Stimulated activated CD4-positive, alpha-beta T cell treated with anti-CD3 and anti-CD28 coated beads, Interleukin-2, amount 100 ng/mL, for 48 hours (primary cell): ENCODE results near the gene DLGAP1.
"Not testable (repeated sequence)": the region's sequence is repeated elsewhere in the genome, so short reads cannot be mapped to it uniquely, and the experiment has no call there.

Experiments
- DNase-seq, 2 donors: peaks; one replicate each; pipeline ENCODE4 v3.0.0-alpha.2; 2020

Gene DLGAP1

DNA sequence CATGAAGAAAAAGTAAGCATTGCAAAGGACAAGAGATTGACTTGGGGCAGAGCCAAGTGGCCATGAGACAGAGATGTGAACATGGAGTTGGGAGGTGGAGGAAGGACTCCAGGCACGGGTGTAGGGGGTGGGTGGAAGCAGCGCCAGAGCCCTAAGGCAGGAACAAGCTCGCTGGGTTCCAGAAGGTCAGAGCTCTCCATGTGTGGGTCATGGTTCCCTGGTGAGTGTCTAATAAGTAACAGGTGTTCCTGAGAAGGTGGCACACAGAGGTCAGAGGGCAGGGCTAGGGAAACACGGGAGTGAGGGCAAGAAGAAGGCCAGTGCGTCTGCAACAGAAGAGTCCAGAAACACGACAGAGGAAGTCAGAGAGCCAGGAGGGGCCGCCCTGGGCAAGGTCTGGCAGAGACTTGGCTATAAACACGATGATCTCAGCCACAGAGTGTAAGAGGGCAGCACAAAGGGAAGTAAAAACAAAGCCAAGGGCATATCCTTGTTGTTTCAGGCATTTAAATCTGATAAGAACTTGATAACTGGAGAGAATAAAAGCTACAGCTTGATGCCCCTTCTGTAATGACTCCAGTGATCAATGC lies 744.3 kb downstream of the DLGAP1 start:
- no peak for DNase-seq

- no peak for DNase-seq
Observed at GRCh38 chr18:3709205-3709604, 745.9 kb downstream of the DLGAP1 start.

DNA sequence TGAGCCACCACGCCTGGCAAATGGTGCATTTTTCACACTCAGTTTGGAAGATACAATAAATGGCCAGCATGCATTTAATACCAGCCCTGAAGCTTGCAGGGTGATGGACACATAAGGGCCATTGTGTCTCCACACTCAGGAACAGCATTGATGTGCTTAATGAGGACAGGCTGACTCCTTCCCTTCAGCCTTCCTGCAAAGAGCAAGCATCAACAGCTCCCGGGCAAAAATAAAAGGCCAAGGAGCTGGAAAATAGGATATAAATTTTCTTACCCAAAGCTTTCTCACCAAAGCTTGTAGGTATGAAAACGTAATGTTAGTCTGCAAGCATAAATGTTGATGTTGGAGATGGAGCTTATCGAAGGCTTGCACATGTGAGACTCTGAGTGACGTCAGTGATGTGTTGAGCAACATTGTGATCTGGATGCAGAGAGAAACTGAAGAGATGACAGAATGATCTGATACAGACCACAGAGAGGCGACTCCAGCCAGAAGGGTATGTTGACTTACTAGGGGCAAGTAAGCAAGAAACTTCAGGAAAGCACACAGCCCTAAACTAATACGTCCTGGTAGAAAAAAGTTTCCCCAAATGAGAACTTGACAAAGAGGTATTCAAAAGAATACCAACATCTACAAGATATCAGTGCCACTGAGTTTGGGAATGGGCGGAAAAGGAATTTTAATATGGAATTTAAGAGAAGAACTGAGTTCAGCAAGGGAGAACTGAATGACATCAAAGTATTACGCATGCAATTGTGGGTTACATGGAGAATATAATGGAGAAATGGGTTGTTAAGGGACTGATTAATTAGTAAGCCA lies 748.6 kb downstream of the DLGAP1 start:
- no peak for DNase-seq

- no peak for DNase-seq
Observed at GRCh38 chr18:3704556-3705344, 750.4 kb downstream of the DLGAP1 start.

DNA sequence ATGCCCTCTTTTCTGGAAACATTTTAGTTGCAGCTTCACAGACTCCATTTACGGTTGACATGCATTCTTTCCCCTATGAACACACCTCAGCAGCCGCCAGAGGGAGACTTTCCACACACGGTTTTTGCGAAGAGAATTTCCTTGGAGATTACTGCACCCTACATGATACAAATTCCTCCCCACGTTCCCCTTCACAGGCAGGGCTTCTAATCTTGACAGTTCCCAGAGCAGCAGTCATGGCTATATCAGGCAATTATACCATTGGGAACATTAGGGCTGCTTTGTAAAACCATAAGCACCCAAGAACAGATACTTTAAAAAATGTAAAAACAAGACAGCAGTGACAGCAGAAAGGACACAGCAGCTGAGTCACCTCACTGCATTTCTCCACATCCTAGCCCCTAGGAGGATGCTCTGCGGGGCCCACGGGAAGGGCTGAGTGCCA lies 751.4 kb downstream of the DLGAP1 start:
- peak; percentile 2 to 9 for DNase-seq

DNA sequence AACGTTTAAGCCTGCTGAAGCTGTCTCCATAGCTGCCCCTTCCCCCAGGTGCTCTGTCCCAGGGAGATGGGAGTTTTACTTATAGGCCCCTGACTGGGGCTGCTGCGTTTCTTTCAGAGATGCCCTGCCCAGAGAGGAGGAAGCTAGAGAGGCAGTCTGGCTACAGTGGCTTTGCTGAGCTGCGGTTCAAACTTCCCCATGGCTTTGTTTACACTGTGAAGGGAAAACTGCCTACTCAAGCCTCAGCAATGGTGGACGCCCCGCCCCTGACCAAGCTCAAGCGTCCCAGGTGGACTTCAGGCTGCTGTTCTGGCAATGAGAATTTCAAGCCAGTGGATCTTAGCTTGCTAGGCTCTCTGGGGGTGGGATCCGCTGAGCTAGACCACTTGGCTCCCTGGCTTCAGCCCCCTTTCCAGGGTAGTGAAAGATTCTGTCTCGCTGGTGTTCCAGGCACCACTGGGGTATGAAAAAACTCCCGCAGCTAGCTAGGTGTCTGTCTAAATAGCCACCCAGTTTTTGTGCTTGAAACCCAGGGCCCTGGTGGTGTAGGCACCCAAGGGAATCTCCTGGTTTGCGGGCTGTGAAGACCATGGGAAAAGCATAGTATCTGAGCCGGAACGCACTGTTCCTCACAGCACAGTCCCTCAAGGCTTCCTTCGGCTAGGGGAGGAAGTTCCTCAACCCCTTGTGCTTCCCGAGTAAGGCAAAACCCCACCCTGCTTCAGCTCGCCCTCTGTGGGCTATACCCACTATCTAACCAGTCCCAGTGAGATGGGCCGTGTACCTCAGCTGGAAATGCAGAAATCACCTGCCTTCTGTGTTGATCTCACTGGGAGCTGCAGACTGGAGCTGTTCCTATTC lies 755.2 kb downstream of the DLGAP1 start:
- DNase-seq, result not testable (repeated sequence)

DNA sequence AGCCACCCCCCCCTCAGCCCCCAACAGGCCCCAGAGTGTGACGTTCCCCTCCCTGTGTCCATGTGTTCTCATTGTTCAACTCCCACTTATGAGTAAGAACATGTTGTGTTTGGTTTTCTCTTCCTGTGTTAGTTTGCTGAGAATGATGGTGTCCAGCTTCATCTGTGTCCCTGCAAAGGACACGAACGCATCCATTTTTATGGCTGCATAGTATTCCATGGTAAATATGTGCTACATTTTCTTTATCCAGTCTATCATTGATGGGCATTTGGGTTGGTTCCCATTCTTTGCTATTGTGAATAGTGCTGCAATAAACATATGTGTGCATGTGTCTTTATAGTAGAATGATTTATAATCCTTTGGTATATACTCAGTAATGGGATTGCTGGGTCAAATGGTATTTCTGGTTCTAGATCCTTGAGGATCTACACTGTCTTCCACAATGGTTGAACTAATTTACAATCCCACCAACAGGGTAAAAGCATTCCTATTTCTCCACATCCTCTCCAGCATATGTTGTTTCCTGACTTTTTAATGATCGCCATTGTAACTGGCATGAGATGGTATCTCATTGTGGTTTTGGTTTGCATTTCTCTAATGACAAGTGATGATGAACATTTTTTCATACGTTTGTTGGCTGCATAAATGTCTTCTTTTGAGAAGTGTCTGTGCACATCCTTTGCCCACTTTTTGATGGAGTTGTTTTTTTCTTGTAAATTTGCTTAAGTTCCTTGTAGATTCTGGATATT lies 760.9 kb downstream of the DLGAP1 start:
- DNase-seq, result not testable (repeated sequence)

GRCh38 chr18:3693410-3693809 lies 761.7 kb downstream of the DLGAP1 start:
- DNase-seq, result no peak

GRCh38 chr18:3692691-3693090 lies 762.4 kb downstream of the DLGAP1 start:
- no peak for DNase-seq

GRCh38 chr18:3692113-3692621 lies 762.9 kb downstream of the DLGAP1 start:
- no peak for DNase-seq

- DNase-seq, result no peak
Observed at GRCh38 chr18:3691705-3692104, 763.4 kb downstream of the DLGAP1 start.

- DNase-seq, result no peak
Observed at GRCh38 chr18:3690764-3691066, 764.4 kb downstream of the DLGAP1 start.

DNA sequence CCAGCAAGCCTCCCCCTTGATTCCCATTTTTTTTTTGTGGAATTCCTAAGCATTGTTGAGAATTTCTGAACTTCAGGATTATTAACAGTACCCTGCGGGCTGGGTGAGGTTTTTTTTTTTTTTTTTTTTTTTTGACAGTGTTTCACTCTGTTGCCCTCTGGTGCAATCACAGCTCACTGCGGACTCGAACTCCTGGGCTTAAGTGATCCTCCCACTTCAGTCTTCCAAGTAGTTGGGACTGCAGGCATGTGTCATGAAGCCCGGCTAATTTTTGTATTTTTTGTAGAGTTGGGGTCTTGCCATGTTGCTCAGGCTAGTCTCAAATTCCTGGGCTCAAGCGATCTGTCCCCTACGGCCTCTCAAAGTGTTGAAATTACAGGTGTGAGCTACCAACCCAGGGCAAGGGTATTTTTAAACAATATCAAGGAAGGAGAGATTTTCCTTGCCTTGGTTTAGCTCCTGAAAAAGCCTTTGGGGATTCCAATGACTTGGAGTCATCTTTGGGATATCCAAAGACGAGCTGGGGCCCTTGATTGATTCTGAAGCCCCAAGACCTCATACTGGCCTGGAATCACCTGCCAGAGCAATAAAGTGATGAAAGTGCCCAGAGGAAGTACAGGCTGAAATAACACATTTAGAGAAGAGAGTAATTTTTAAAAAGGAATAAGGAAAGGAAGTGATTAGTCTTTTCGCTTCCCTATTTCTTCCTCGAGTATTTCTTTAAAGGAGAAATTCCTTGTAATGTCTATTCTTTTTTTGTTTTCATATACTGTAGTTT lies 764.9 kb downstream of the DLGAP1 start:
- no peak for DNase-seq

DNA sequence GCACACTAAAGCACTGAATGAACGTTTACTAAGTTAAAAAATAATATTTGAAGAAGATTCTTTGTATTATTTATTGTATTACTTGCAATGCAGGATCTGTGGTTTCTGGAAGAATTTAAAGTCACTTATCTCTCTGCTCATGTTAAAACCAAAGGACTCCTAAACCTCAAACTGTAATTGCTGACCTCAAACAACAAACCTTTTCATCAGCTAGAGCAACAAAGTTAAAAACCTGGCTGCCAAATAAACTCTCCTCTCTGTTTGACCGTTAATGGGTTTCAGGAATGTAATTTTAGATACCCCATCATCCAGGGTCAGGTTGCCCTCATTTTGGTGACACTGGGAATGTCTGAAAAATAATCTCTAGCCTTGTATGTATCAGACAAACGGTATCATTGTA lies 766.0 kb downstream of the DLGAP1 start:
- DNase-seq, result no peak

DNA sequence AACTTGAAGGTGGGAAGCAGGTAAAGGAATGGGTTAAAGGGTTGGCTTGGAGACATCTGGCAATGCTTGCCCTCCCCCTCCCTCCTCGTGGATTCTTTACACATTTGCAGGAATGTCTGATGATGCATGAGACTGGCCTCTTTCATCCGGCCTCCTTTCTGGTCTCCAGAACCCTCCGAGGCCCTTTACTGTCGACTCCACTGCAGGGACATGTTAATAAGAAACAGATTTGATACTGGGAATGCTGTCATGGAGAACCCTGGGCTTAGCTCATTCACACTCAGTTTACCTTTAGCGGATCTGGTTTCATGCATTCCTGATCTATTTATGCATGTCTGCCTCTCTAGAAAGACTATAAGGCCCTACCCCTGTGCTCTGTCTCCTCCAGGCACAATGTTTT lies 766.4 kb downstream of the DLGAP1 start:
- DNase-seq, result no peak

DNA sequence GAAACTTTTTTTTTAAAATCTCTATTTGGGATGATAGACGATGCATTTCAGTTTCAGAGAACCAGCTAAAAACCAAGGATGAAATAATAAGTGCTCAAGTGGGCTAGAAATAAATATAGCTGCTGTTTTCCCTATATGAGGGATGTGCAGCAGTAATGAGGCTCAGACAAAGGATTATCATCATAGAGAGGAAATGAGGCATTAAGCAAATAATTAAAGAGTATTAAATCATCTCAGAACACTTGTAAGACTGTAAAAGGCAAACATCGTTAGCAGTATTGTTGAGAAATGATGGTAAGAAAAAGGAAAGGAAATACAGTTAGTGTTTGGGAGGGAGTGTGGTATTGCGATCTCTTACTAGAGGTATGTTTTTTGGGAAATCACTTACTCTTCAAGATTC lies 771.6 kb downstream of the DLGAP1 start:
- no peak for DNase-seq

DNA sequence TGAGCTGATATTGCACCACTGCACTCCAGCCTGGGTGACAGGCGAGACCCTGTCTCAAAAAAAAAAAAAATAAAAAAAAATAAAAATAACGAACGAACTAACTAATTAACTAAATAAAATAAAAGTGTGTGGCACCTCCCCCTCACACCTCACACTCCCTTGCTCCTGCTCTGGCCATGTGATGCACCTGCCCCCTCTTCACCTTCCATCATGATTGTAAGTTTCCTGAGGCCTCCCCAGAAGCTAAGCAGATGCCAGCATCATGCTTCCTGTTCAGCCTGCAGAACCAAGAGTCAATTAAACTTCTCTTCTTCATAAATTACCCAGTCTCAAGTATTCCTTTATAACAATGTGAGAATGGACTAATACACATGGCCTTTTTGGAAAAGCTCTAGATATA lies 773.0 kb downstream of the DLGAP1 start:
- no peak for DNase-seq

- no peak for DNase-seq
Observed at GRCh38 chr18:3679241-3679640, 775.9 kb downstream of the DLGAP1 start.

DNA sequence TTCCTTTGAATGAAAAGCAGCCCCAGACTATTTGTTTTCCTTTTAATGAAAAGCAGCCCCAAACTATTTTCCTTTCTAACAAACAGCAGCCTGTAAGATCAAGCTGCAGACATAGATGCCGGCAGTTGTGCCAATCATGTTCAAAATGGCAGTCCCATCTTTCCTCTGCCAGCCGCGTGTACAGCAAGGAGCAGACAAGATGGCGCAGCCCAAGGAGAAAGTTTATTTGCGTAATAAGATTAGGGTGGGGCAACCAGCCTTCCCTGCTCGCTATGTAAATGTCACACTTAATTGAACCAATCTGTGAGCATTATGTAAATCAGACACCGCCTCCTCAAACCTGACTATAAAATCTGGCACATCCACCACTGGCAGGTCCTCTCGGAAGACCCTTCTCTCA lies 779.1 kb downstream of the DLGAP1 start:
- no peak for DNase-seq

DNA sequence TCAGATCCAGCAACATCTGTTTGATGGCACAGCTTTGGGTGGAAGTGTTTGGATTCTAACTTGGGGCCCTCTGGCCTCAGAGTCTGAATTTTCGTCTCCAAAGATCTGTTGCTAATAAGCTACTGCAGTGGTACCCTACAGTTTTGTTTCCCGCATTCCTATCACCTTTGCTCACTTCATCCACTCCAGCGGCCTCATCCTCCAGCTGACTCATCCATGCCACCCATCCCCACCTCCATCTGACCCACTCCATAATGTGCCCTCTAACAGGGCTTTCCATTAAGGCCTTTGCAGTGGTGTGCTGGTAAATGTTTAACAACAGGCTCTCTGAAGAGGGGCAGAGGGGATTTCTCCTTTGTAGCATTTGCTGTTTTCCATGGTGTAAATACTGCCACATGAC lies 779.7 kb downstream of the DLGAP1 start:
- DNase-seq, result no peak

- no peak for DNase-seq
Observed at GRCh38 chr18:3671176-3671575, 783.9 kb downstream of the DLGAP1 start.
